ENCODE results near the gene SFXN5.

SFXN5 gene

DNA sequence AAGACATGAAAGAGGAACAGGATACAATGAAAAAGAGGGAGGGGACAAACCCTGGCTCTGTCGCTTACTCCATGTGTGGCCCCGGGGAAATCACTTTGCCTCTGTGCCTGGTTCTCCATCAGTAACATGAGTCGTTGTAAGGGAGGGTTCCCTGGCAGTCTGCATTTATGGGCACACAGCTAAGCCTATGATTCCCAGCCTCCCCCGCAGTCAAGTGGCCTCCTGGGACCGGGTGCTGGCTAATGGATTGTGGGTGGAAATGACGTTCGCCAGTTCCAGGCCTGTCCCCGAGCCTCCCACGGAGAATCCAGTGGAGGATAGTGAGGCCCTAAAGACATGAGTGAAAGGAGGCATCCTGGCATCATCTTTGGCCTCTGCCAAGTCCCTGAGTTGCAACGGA lies 42.7 kb downstream of the SFXN5 start:
- no peak for TF ChIP-seq FOXM1 (IDR thresholded peaks at IDR 0.05; ENCODE audit: borderline replicate concordance, low read depth)
- no peak for TF ChIP-seq CREB1 (IDR thresholded peaks at IDR 0.05; ENCODE audit: low read depth)
- TF ChIP-seq TEAD4 (IDR thresholded peaks at IDR 0.05): no peak
- no peak for TF ChIP-seq EP300 (IDR thresholded peaks at IDR 0.05; ENCODE audit: borderline replicate concordance)
- TF ChIP-seq, protein P1, sequence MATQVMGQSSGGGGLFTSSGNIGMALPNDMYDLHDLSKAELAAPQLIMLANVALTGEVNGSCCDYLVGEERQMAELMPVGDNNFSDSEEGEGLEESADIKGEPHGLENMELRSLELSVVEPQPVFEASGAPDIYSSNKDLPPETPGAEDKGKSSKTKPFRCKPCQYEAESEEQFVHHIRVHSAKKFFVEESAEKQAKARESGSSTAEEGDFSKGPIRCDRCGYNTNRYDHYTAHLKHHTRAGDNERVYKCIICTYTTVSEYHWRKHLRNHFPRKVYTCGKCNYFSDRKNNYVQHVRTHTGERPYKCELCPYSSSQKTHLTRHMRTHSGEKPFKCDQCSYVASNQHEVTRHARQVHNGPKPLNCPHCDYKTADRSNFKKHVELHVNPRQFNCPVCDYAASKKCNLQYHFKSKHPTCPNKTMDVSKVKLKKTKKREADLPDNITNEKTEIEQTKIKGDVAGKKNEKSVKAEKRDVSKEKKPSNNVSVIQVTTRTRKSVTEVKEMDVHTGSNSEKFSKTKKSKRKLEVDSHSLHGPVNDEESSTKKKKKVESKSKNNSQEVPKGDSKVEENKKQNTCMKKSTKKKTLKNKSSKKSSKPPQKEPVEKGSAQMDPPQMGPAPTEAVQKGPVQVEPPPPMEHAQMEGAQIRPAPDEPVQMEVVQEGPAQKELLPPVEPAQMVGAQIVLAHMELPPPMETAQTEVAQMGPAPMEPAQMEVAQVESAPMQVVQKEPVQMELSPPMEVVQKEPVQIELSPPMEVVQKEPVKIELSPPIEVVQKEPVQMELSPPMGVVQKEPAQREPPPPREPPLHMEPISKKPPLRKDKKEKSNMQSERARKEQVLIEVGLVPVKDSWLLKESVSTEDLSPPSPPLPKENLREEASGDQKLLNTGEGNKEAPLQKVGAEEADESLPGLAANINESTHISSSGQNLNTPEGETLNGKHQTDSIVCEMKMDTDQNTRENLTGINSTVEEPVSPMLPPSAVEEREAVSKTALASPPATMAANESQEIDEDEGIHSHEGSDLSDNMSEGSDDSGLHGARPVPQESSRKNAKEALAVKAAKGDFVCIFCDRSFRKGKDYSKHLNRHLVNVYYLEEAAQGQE (IDR thresholded peaks at IDR 0.05; ENCODE audit: low read depth): no peak
- no peak for TF ChIP-seq TAF1 (IDR thresholded peaks at IDR 0.05; ENCODE audit: low read depth)
- no peak for TF ChIP-seq NFIC (IDR thresholded peaks at IDR 0.05)
- TF ChIP-seq, protein P2, sequence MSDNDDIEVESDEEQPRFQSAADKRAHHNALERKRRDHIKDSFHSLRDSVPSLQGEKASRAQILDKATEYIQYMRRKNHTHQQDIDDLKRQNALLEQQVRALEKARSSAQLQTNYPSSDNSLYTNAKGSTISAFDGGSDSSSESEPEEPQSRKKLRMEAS (IDR thresholded peaks at IDR 0.05): no peak
- TF ChIP-seq CEBPB (IDR thresholded peaks at IDR 0.05): no peak
- TF ChIP-seq TCF12 (IDR thresholded peaks at IDR 0.05; ENCODE audit: low read depth): no peak
- no peak for TF ChIP-seq ZBTB7A (IDR thresholded peaks at IDR 0.05; ENCODE audit: low read depth)
- TF ChIP-seq YY1 (IDR thresholded peaks at IDR 0.05; ENCODE audit: low read depth): no peak
- TF ChIP-seq, protein P3, sequence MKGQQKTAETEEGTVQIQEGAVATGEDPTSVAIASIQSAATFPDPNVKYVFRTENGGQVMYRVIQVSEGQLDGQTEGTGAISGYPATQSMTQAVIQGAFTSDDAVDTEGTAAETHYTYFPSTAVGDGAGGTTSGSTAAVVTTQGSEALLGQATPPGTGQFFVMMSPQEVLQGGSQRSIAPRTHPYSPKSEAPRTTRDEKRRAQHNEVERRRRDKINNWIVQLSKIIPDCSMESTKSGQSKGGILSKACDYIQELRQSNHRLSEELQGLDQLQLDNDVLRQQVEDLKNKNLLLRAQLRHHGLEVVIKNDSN (IDR thresholded peaks at IDR 0.05): no peak
- no peak for TF ChIP-seq EGR1 (IDR thresholded peaks at IDR 0.05)
- no peak for TF ChIP-seq RAD21 (IDR thresholded peaks at IDR 0.05; ENCODE audit: low read depth)

DNA sequence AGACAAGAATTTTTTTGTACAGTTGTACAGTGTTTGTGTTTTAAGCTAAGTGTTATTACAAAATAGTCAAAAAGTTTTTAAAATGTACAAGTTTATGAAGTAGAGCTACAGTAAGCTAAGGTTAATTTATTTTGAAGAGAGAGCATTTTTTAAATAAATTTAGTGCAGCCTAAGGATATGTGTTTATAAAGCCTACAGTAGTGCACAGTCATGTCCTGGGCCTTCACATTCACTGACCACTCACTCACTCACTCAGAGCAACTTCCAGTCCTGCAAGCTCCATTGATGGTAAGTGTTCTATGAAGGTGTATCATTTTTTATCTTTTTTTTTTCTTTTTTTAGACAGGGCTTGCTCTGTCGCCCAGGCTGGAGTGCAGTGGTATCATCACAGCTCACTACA lies 44.2 kb downstream of the SFXN5 start:
- TF ChIP-seq FOXM1 (IDR thresholded peaks at IDR 0.05; ENCODE audit: borderline replicate concordance, low read depth) (no peak), NFIC (IDR thresholded peaks at IDR 0.05) (no peak), ZBTB7A (IDR thresholded peaks at IDR 0.05; ENCODE audit: low read depth) (no peak)
- TF ChIP-seq, protein P3 (IDR thresholded peaks at IDR 0.05): no peak
- TF ChIP-seq, protein P2 (IDR thresholded peaks at IDR 0.05): no peak

DNA sequence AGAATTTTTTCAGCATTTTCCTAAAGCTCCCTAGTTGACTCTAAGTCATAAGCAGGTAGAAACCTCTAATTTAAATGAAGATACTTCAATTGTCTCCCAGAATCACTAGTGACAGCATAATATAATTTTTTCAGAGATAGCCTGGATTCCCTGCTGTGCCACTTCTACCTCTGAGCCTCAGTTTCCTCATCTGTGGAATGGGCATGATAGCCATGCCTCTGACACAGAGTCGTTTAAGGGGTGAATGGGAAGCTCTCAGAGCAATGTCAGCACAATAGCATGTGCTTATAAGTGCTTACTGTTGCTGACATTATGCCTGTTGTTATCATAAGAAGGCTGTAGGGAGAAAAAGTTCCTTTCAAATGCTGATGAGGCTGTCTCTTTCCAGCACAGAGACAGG lies 48.0 kb downstream of the SFXN5 start:
- TF ChIP-seq, protein P1 (IDR thresholded peaks at IDR 0.05; ENCODE audit: low read depth): no peak

DNA sequence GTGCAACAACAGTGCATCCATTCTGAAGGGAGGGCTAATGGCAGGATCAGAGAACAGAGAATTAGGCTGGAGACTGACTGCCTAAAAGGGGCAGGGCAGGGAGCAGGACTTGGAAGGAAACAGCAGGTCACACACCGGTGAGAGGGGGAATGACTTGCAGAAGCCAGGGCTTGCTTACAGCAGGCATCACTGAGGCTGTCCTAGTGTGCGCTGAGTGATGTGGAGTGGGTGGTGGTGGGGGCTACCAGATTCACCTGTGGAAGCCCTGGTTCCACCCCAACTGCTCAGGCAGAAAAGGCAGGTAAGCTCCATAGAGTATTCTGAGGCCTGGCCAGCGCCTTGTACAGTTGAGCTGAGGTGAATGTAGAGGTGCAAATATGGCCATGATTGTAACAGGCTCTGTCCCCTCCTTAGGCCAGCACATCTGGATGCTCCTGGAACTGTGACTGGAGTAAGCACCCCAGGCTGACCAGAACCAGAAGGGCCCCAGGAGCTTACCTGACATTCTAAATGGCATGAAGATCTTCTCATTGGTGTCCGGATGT lies 49.4 kb downstream of the SFXN5 start:
- TF ChIP-seq EP300 (IDR thresholded peaks at IDR 0.05; ENCODE audit: borderline replicate concordance): no peak
- TF ChIP-seq, protein P3 (IDR thresholded peaks at IDR 0.05): no peak
- no peak for TF ChIP-seq YY1 (IDR thresholded peaks at IDR 0.05; ENCODE audit: low read depth)
- TF ChIP-seq, protein P1 (IDR thresholded peaks at IDR 0.05; ENCODE audit: low read depth): no peak
- no peak for TF ChIP-seq FOXM1 (IDR thresholded peaks at IDR 0.05; ENCODE audit: borderline replicate concordance, low read depth)
- TF ChIP-seq CREB1 (IDR thresholded peaks at IDR 0.05; ENCODE audit: low read depth): no peak
- TF ChIP-seq TAF1 (IDR thresholded peaks at IDR 0.05; ENCODE audit: low read depth): no peak
- TF ChIP-seq TEAD4 (IDR thresholded peaks at IDR 0.05): no peak
- TF ChIP-seq TCF12 (IDR thresholded peaks at IDR 0.05; ENCODE audit: low read depth): no peak
- TF ChIP-seq, protein P2 (IDR thresholded peaks at IDR 0.05): no peak
- no peak for TF ChIP-seq RAD21 (IDR thresholded peaks at IDR 0.05; ENCODE audit: low read depth)
- no peak for TF ChIP-seq EGR1 (IDR thresholded peaks at IDR 0.05)
- no peak for TF ChIP-seq CEBPB (IDR thresholded peaks at IDR 0.05)
- no peak for TF ChIP-seq ZBTB7A (IDR thresholded peaks at IDR 0.05; ENCODE audit: low read depth)
- TF ChIP-seq NFIC (IDR thresholded peaks at IDR 0.05): no peak
